H9 (cell line): ENCODE measurements around the gene CDK2AP2. TPM values are rescaled to one million over a fixed set of nuclear protein-coding genes. Genes with fewer than 3 reads are reported as not detected.

Experiments
- DNase-seq: peaks from one replicate; pipeline ENCODE4 v3.0.0-alpha.2; 2017
- H2AFZ ChIP-seq: one replicate; pipeline ENCODE4 v1.6.1; 2013; ENCODE audit warnings: mild to moderate bottlenecking, low read length, control low read depth, moderate library complexity
- H2AK5ac ChIP-seq: 2 replicates; pipeline ENCODE4 v1.6.1; 2013; ENCODE audit warnings: low read length, control low read depth, mixed read lengths; ENCODE audit not compliant: insufficient read length
- H2BK120ac ChIP-seq: one replicate; pipeline ENCODE4 v1.6.1; 2013; ENCODE audit warnings: low read depth, mild to moderate bottlenecking, low read length, control low read depth, inconsistent platforms; ENCODE audit not compliant: poor library complexity, severe bottlenecking
- H2BK12ac ChIP-seq: 2 replicates; pipeline ENCODE4 v1.6.1; 2013; ENCODE audit warnings: low read length, control low read depth, mixed read lengths, low read depth; ENCODE audit not compliant: insufficient read length
- H2BK15ac ChIP-seq: 2 replicates; pipeline ENCODE4 v1.6.1; 2013; ENCODE audit warnings: low read depth, low read length, control low read depth
- H2BK20ac ChIP-seq: one replicate; pipeline ENCODE4 v1.6.1; 2013; ENCODE audit warnings: low read depth, mild to moderate bottlenecking, low read length, control low read depth, inconsistent platforms; ENCODE audit not compliant: poor library complexity, severe bottlenecking
- H2BK5ac ChIP-seq: 2 replicates; pipeline ENCODE4 v1.6.1; 2013; ENCODE audit warnings: low read length, control low read depth, mixed read lengths; ENCODE audit not compliant: insufficient read length
- H3K14ac ChIP-seq: 2 replicates; pipeline ENCODE4 v1.6.1; 2013; ENCODE audit warnings: low read length, control low read depth; ENCODE audit not compliant: insufficient read depth
- H3K18ac ChIP-seq: 2 replicates; pipeline ENCODE4 v1.6.1; 2013; ENCODE audit warnings: low read depth, mild to moderate bottlenecking, mixed read lengths, low read length, control low read depth; ENCODE audit not compliant: insufficient read length
- H3K23ac ChIP-seq: 2 replicates; pipeline ENCODE4 v1.6.1; 2013; ENCODE audit warnings: low read length, control low read depth, mixed read lengths, low read depth; ENCODE audit not compliant: insufficient read length
- H3K23me2 ChIP-seq: 2 replicates; pipeline ENCODE4 v1.6.1; 2013; ENCODE audit warnings: low read depth, mild to moderate bottlenecking, mixed read lengths, low read length, control low read depth; ENCODE audit not compliant: insufficient read length, poor library complexity, severe bottlenecking
- H3K27ac ChIP-seq: 2 replicates; pipeline ENCODE4 v1.5.1; 2013; ENCODE audit warnings: low read length, control low read depth, mixed read lengths, low read depth; ENCODE audit not compliant: insufficient read length
- H3K27me3 ChIP-seq: 2 replicates; pipeline ENCODE4 v1.6.1; 2013; ENCODE audit warnings: low read length, control low read depth, inconsistent platforms; ENCODE audit not compliant: insufficient read depth
- H3K4ac ChIP-seq: 2 replicates; pipeline ENCODE4 v1.6.1; 2013; ENCODE audit warnings: low read depth, mild to moderate bottlenecking, control low read depth, inconsistent platforms, low read length, moderate library complexity
- H3K4me1 ChIP-seq: 2 replicates; pipeline ENCODE4 v1.6.1; 2013; ENCODE audit warnings: low read length, control low read depth, inconsistent platforms; ENCODE audit not compliant: insufficient read depth
- H3K4me2 ChIP-seq: 2 replicates; pipeline ENCODE4 v1.6.1; 2013; ENCODE audit warnings: low read length, control low read depth, mixed read lengths; ENCODE audit not compliant: insufficient read length, insufficient read depth
- H3K56ac ChIP-seq: 2 replicates; pipeline ENCODE4 v1.6.1; 2013; ENCODE audit warnings: low read depth, mild to moderate bottlenecking, mixed read lengths, low read length, control low read depth; ENCODE audit not compliant: insufficient read length
- H3K79me1 ChIP-seq: 2 replicates; pipeline ENCODE4 v1.6.1; 2013; ENCODE audit warnings: low read depth, mild to moderate bottlenecking, moderate library complexity, low read length, control low read depth, inconsistent platforms; ENCODE audit not compliant: insufficient read depth, poor library complexity, severe bottlenecking
- H3K79me2 ChIP-seq: 2 replicates; pipeline ENCODE4 v1.6.1; 2013; ENCODE audit warnings: low read length, control low read depth, inconsistent platforms; ENCODE audit not compliant: insufficient read depth
- H3K9ac ChIP-seq: 2 replicates; pipeline ENCODE4 v1.6.1; 2013; ENCODE audit warnings: low read length, control low read depth, mixed read lengths; ENCODE audit not compliant: insufficient read length; ENCODE audit errors: extremely low read depth
- H3K9me3 ChIP-seq: one replicate; pipeline ENCODE4 v1.6.1; 2013; ENCODE audit warnings: low read depth, low read length, inconsistent platforms; ENCODE audit not compliant: control insufficient read depth
- H3T11ph ChIP-seq: one replicate; pipeline ENCODE4 v1.6.1; 2013; ENCODE audit warnings: mild to moderate bottlenecking, low read length, control low read depth, inconsistent platforms
- H4K20me1 ChIP-seq: one replicate; pipeline ENCODE4 v1.6.1; 2013; ENCODE audit not compliant: control insufficient read depth, insufficient read length, insufficient read depth
- H4K5ac ChIP-seq: 2 replicates; pipeline ENCODE4 v1.6.1; 2013; ENCODE audit warnings: low read depth, mild to moderate bottlenecking, mixed read lengths, low read length, control low read depth; ENCODE audit not compliant: insufficient read length
- H4K8ac ChIP-seq: replicated peaks from 2 replicates; pipeline ENCODE4 v1.6.1; 2013; ENCODE audit warnings: low read length, control low read depth, mixed read lengths, low read depth; ENCODE audit not compliant: insufficient read length
- H4K91ac ChIP-seq: 2 replicates; pipeline ENCODE4 v1.6.1; 2013; ENCODE audit warnings: low read depth, mild to moderate bottlenecking, moderate library complexity, mixed read lengths, low read length, control low read depth; ENCODE audit not compliant: insufficient read length
- H3K27ac Mint-ChIP-seq, 3 experiments: 2 replicates in 2 of 3; 3 replicates in 1 of 3; pipeline ENCODE4 v1.8.0; 2020 to 2021; ENCODE audit warnings: mixed read lengths in 3 of 3, mild to moderate bottlenecking in 1 of 3, moderate library complexity in 1 of 3
- H3K27me3 Mint-ChIP-seq: 2 replicates; pipeline ENCODE4 v1.8.0; 2021; ENCODE audit warnings: low read depth, mild to moderate bottlenecking, moderate library complexity, mixed read lengths
- H3K36me3 Mint-ChIP-seq, 3 experiments: 2 replicates in 2 of 3; 3 replicates in 1 of 3; pipeline ENCODE4 v1.8.0; 2020 to 2021; ENCODE audit warnings: low read depth in 3 of 3, mixed read lengths in 3 of 3; ENCODE audit not compliant: insufficient read depth in 1 of 3
- H3K4me1 Mint-ChIP-seq, 2 experiments: 2 replicates each; pipeline ENCODE4 v1.8.0; 2020; ENCODE audit warnings: mixed read lengths in 2 of 2
- H3K4me3 Mint-ChIP-seq, 2 experiments: 2 replicates in 1 of 2; 3 replicates in 1 of 2; pipeline ENCODE4 v1.8.0; 2020 to 2021; ENCODE audit warnings: mild to moderate bottlenecking in 2 of 2, mixed read lengths in 2 of 2, moderate library complexity in 1 of 2
- H3K9me3 Mint-ChIP-seq, 2 experiments: 2 replicates in 1 of 2; 3 replicates in 1 of 2; pipeline ENCODE4 v1.8.0; 2020; ENCODE audit warnings: mild to moderate bottlenecking in 2 of 2, mixed read lengths in 2 of 2, moderate library complexity in 1 of 2
- CTCF ChIP-seq: fragments of 200-600 bp; sonication (generic); conservative IDR thresholded peaks from 3 replicates; pipeline ENCODE4 v1.8.0; 2021; ENCODE audit warnings: antibody characterized with exemption, mild to moderate bottlenecking
- WGBS: extraction: QIAGEN DNeasy Blood & Tissue Kit; methylation state at CpG from one replicate; pipeline ENCODE4 v1.1.7; 2013; ENCODE audit warnings: missing lambda C conversion rate, low lambda C conversion rate, mixed read lengths; ENCODE audit not compliant: insufficient read length; ENCODE audit errors: extremely low coverage; 5-methylcytosine and 5-hydroxymethylcytosine counted together
- total RNA-seq: library from RNA; stranded (reverse); gene quantifications from 2 replicates; pipeline ENCODE4 v1.2.1, GENCODE V29; 2021

CDK2AP2 gene
- total RNA-seq, 1 experiment from 2014 or later: 36.1 TPM

DNA sequence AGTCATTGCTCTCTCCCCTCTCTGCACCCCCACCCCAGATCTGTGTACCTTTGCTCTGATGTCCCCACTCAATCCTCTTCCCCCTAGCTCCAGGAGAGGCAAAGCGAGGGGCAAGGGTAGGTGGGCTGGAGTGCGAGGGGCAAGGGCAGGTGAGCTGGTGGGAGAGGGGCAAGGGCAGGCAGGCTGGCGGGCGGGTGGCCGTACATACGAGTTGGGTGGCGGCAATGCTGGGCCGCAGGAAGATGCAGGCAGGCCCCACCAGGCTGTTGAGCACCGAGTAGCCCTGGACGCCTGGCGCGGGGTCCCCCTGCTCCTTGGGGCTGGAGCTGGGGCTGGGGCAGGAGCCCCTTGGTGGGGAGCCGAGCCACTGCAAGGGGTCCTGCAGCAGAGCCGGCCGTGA lies 14.4 kb upstream of the CDK2AP2 start:
- no peak overlapping the region for H2BK120ac ChIP-seq
- no peak overlapping the region for H4K5ac ChIP-seq
- no peak overlapping the region for H4K8ac ChIP-seq
- no peak for DNase-seq
- no peak overlapping the region for H3K23ac ChIP-seq
- no peak for TF ChIP-seq CTCF
- H4K20me1 ChIP-seq: no peaks in the 10 kb centered on the region
- no peaks in the 10 kb centered on the region for H3K79me1 ChIP-seq
- no peak overlapping the region for H3K18ac ChIP-seq
- H3K14ac ChIP-seq: no peak overlapping the region; the same call in 1 of the 2 replicates
- no peak overlapping the region for H3K9ac ChIP-seq
- Mint-ChIP-seq H3K4me3 (no peak overlapping the region), H3K36me3 (no peaks in the 10 kb centered on the region; a peak in 2 of 7 replicates), H3K4me1 (no peaks in the 10 kb centered on the region; a peak in 1 of 4 replicates), H3K27me3 (peaks cover 25% of the 10 kb centered on the region), H3K27ac (no peak overlapping the region), H3K9me3 (no peaks in the 10 kb centered on the region; a peak in 1 of 5 replicates)
- no peak overlapping the region for H3K4me2 ChIP-seq
- no peak overlapping the region for H2BK5ac ChIP-seq
- no peak overlapping the region for H2AFZ ChIP-seq
- no peak overlapping the region for H2BK15ac ChIP-seq
- H3K27me3 ChIP-seq: no peaks in the 10 kb centered on the region
- no peak overlapping the region for H2BK12ac ChIP-seq
- no peak overlapping the region for H4K91ac ChIP-seq
- H3K9me3 ChIP-seq: no peaks in the 10 kb centered on the region
- H2BK20ac ChIP-seq: no peak overlapping the region
- no CpG with 5 or more reads among the region's 15 CpGs for WGBS
- no peak overlapping the region for H3K56ac ChIP-seq
- H3T11ph ChIP-seq: no peak overlapping the region
- no peak overlapping the region for H3K4ac ChIP-seq
- no peaks in the 10 kb centered on the region for H3K79me2 ChIP-seq
- no peak overlapping the region for H2AK5ac ChIP-seq
- no peaks in the 10 kb centered on the region for H3K4me1 ChIP-seq
- H3K23me2 ChIP-seq: no peaks in the 10 kb centered on the region
- no peak overlapping the region for H3K27ac ChIP-seq
